Stimulated activated effector memory CD8-positive, alpha-beta T cell treated with anti-CD3 and anti-CD28 coated beads, Interleukin-12 subunit alpha, Interleukin-12 subunit beta, amount 100 ng/mL, for 72 hours (primary cell): ENCODE measurements around the gene ST8SIA5.

Experiments
- ATAC-seq: fragments of 150-1000 bp; cut with Tn5 transposase; 2 replicates; pipeline ENCODE4 v1.10.0; 2021
- DNase-seq, 2 donors: peaks; one replicate each; pipeline ENCODE4 v3.0.0; 2021 to 2022; ENCODE audit warnings: low spot score in 2 of 2
- H3K27ac Mint-ChIP-seq: one replicate; pipeline ENCODE4 v1.8.0; 2022; ENCODE audit warnings: mild to moderate bottlenecking, mixed read lengths
- H3K36me3 Mint-ChIP-seq: one replicate; pipeline ENCODE4 v1.8.0; 2022; ENCODE audit warnings: mild to moderate bottlenecking, mixed read lengths
- H3K4me1 Mint-ChIP-seq: one replicate; pipeline ENCODE4 v1.8.0; 2022; ENCODE audit warnings: mixed read lengths
- H3K4me3 Mint-ChIP-seq: one replicate; pipeline ENCODE4 v1.8.0; 2022; ENCODE audit warnings: mild to moderate bottlenecking, mixed read lengths
- H3K9me3 Mint-ChIP-seq: one replicate; pipeline ENCODE4 v1.8.0; 2022; ENCODE audit warnings: mixed read lengths

ST8SIA5 gene

GRCh38 chr18:46676182-46676835 lies 80.5 kb downstream of the ST8SIA5 start:
- Mint-ChIP-seq H3K9me3 (no peaks in the 10 kb centered on the region), H3K4me1 (no peaks in the 10 kb centered on the region), H3K4me3 (no peak overlapping the region), H3K36me3 (no peaks in the 10 kb centered on the region), H3K27ac (no peak overlapping the region)
- ATAC-seq: no peak
- DNase-seq: no peak

- Mint-ChIP-seq H3K9me3 (no peaks in the 10 kb centered on the region), H3K27ac (no peak overlapping the region), H3K4me3 (no peak overlapping the region), H3K4me1 (no peaks in the 10 kb centered on the region), H3K36me3 (no peaks in the 10 kb centered on the region)
- no peak for ATAC-seq
- DNase-seq: no peak
Measured at GRCh38 chr18:46675112-46675511, 81.7 kb downstream of the ST8SIA5 start.

- H3K4me3 Mint-ChIP-seq: no peak overlapping the region
- DNase-seq (no peak), ATAC-seq (no peak)
- H3K27ac Mint-ChIP-seq: no peak overlapping the region
- H3K36me3 Mint-ChIP-seq: no peaks in the 10 kb centered on the region
- H3K9me3 Mint-ChIP-seq: no peaks in the 10 kb centered on the region
- no peaks in the 10 kb centered on the region for H3K4me1 Mint-ChIP-seq
Measured at GRCh38 chr18:46672062-46672970, 84.5 kb downstream of the ST8SIA5 start.

DNA sequence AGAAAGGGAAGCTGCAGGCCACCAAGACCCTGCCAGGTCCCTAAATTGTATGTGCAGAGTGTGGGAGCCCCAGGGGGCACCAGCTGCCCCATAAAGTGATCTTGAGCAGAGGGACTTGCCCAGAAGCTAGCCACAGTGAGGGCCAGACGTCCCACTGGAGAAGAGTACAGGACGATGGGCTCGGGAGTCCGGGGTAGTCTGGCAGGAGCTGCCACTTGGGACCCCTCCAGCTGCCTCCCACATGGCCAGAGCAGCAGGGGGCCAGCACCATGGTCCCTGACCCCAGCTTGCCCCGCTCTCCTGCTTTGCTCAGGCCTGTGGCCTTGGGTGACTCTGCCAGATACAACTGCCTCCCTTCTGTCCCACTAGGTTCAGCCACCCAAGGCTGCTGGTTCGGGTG lies 88.2 kb downstream of the ST8SIA5 start:
- Mint-ChIP-seq H3K27ac (no peak overlapping the region), H3K4me1 (no peaks in the 10 kb centered on the region), H3K9me3 (no peaks in the 10 kb centered on the region), H3K36me3 (no peaks in the 10 kb centered on the region), H3K4me3 (no peak overlapping the region)
- DNase-seq (no peak), ATAC-seq (no peak)

DNA sequence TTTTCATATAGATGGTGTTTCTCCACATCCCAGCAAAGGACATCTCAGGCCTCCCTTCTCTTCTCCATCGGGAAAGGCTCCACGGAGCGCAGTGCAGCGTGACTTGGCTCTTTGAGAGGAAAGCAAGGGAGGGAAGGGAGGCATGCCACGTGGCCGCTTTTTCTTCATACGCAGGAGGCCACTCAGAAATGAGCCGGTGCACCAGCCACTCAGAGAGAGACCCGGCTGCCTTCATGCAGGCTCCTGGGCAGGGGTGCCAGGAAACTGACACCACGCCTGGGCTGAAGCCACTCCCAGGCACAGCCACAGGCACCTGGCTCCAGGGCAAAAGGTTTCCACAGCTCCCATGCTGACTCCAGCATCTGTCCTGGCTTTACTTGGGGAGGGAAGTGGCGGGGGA lies 88.7 kb downstream of the ST8SIA5 start:
- no peak overlapping the region for H3K4me3 Mint-ChIP-seq
- no peak for ATAC-seq
- H3K27ac Mint-ChIP-seq: no peak overlapping the region
- DNase-seq: no peak
- no peaks in the 10 kb centered on the region for H3K36me3 Mint-ChIP-seq
- no peaks in the 10 kb centered on the region for H3K9me3 Mint-ChIP-seq
- no peaks in the 10 kb centered on the region for H3K4me1 Mint-ChIP-seq

GRCh38 chr18:46663539-46663938 lies 93.3 kb downstream of the ST8SIA5 start:
- no peak for DNase-seq
- Mint-ChIP-seq H3K4me1 (no peaks in the 10 kb centered on the region), H3K9me3 (no peaks in the 10 kb centered on the region), H3K36me3 (no peaks in the 10 kb centered on the region), H3K27ac (no peak overlapping the region), H3K4me3 (no peak overlapping the region)
- ATAC-seq: no peak

DNA sequence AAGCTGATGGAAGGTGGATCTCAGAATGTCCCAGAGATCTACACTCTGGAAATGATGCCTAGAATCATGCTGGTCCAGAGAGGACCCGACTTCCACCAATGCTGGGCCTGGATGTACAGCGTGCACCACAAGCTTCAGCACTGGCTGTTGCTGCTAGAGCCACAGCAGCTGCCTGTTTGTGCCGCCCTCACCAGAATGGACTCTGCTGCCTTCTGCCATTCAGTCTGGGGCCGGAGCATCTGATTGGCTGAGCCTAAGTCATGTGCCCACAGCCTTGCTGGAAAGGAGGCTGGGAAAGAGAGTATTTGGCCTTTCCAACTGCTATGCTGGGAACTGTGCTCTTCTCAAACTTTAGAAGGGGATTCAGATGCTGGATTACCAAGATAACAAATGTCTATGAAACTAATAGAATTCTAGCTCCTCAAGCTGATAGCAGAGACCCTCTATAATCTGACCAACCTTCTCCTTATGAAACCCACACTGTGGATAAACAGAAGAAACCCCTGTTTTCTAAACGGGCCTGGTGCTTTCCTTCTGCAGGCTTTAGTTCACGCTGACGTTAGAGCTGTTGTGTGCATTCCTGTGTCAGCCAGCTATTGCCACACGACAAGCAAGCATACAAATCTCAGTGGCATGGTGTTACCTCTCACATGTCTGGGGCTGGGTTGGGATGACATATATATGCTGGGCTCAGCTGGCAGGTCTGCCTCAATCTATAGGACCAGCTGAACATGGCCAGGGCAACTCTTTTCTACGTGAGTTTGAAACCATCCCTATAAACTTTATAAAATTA lies 95.7 kb downstream of the ST8SIA5 start:
- H3K27ac Mint-ChIP-seq: no peak overlapping the region
- DNase-seq (no peak), ATAC-seq (no peak)
- H3K4me3 Mint-ChIP-seq: no peak overlapping the region
- no peaks in the 10 kb centered on the region for H3K36me3 Mint-ChIP-seq
- H3K4me1 Mint-ChIP-seq: no peaks in the 10 kb centered on the region
- no peaks in the 10 kb centered on the region for H3K9me3 Mint-ChIP-seq

DNA sequence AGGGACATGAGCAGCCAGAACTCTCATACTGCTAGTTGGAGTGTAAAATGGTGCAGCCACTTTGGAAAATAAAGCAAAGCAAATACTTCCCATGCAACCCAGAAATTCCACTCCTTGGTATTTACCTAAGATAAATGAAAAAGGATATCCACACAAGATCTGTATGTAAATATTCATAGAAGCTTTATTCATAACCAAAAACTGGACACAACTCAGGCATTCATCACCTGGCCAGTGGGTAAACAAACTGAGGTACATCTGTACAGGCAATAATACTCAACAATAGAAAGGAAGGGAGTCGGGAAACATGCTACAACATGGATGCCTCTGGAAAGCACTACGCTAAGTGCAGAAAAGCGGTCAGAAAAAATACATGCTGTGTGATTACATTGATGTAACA lies 97.4 kb downstream of the ST8SIA5 start:
- no peak for ATAC-seq
- Mint-ChIP-seq H3K27ac (no peak overlapping the region), H3K9me3 (no peaks in the 10 kb centered on the region), H3K36me3 (no peaks in the 10 kb centered on the region), H3K4me1 (no peaks in the 10 kb centered on the region), H3K4me3 (no peak overlapping the region)
- DNase-seq: no peak

- ATAC-seq (no peak), DNase-seq (no peak)
- Mint-ChIP-seq H3K4me3 (no peak within 1 kb of the TSS), H3K36me3 (no peaks in the 10 kb centered on the region), H3K4me1 (no peaks in the 10 kb centered on the region), H3K27ac (peak within 1 kb of the TSS; percentile 58), H3K9me3 (no peaks in the 10 kb centered on the region)
Measured at GRCh38 chr18:46657115-46657955, 99.5 kb downstream of the ST8SIA5 start, which contains the start of gene LOXHD1. Gene LOXHD1 (minus strand): TSS chr18:46657220. CDS start chr18:46657033, 187 bp downstream.

GRCh38 chr18:46656326-46657114 lies 100.3 kb downstream of the ST8SIA5 start:
- Mint-ChIP-seq H3K36me3 (no peaks in the 10 kb centered on the region), H3K4me1 (no peaks in the 10 kb centered on the region), H3K4me3 (no peak overlapping the region), H3K27ac (no peak overlapping the region), H3K9me3 (no peaks in the 10 kb centered on the region)
- no peak for ATAC-seq
- no peak for DNase-seq

DNA sequence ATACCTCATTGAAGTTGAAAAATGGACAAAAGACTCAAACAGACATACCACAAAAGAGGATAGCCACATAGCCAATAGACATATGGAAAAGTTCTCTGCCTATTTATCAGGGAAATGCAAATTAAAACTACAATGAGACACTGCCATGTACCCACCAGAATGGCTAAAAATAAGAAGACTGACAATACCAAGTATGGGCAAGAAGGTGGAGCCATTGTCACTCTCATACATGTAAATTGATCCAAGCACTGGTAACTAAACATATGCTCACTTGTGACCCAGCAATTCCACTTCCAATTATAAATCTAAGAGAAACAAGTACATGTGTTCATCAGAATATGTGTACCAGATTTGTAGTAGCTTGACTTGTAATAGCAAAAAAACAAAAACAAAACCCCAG lies 104.5 kb downstream of the ST8SIA5 start:
- no peaks in the 10 kb centered on the region for H3K9me3 Mint-ChIP-seq

DNA sequence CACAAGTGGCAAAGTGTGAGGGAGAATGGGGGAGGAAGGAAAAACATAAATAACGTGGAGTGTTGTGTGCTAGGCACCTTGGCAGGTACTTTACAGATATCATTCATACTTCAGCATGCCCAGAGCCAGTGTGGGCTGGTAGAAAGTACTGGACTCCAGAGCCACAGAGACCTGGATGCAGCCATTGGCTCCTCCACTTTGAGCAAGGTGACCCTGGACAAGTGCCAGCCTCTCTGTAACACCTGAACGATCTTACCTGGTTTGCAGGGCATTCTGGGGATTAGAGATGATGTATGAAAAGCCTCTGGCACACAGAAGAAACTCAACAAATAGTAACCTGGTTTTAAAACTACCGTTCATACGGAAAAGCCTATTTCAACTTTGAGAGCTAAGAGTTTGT lies 106.2 kb downstream of the ST8SIA5 start:
- no peak overlapping the region for H3K27ac Mint-ChIP-seq

More for the DNA sequence above, 104.5 kb downstream of the ST8SIA5 start:
- no peaks in the 10 kb centered on the region for H3K4me1 Mint-ChIP-seq
- H3K36me3 Mint-ChIP-seq: no peaks in the 10 kb centered on the region
- no peak overlapping the region for H3K4me3 Mint-ChIP-seq
- ATAC-seq (no peak), DNase-seq (no peak)
- no peak overlapping the region for H3K27ac Mint-ChIP-seq

DNA sequence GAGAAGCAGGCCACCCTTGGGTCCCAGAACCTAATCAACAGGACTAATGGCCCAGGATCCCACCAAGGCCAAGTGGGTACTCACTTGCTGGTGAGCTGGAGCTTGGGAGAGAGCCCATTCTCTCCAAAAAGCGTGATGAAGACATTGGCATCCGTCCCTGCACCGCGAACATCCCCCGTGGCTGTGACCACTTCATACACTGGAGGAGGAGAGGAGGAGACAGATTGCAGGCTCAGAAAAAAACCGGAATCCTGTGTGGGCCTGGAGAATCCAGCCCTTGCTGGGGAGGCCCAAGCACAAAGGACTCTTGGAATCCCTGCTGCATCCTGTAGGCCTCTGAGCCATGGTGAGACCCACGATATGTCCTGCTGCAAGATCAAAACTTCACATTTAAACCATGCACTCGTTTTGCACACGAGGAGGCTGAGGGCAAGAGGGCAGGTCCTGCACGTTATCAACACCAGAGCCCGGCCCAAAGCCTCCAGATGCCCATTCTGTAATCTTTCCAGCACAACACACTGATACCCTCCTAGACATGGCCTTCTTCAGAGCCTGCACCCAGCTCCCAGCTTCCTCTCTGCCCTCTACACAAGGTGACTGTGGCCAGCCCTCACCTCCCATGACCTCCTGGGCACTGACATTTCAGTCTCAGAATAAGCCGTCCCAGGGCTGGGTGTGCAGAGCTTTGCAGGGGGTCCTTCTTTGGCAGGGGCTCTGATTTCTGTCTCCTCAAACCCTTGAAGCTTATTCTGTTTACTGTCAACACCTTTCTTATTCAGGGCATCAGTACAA lies 107.6 kb downstream of the ST8SIA5 start:
- DNase-seq (no peak), ATAC-seq (no peak)
- H3K4me3 Mint-ChIP-seq: no peak overlapping the region
- H3K27ac Mint-ChIP-seq: no peak overlapping the region
- H3K36me3 Mint-ChIP-seq: no peaks in the 10 kb centered on the region
- no peaks in the 10 kb centered on the region for H3K4me1 Mint-ChIP-seq
- H3K9me3 Mint-ChIP-seq: no peaks in the 10 kb centered on the region

More for the DNA sequence above, 106.2 kb downstream of the ST8SIA5 start:
- ATAC-seq: no peak
- no peaks in the 10 kb centered on the region for H3K4me1 Mint-ChIP-seq
- no peaks in the 10 kb centered on the region for H3K36me3 Mint-ChIP-seq
- no peak for DNase-seq
- no peak overlapping the region for H3K4me3 Mint-ChIP-seq
- no peaks in the 10 kb centered on the region for H3K9me3 Mint-ChIP-seq
